SIG-M5 treated with dmso at 0.1 percent for 504 hours (cell line): ENCODE results near the gene OXCT1.
A peak's percentile ranks its signal among the peaks of the same experiment; 100 is the strongest.
"Not testable (repeated sequence)": the region's sequence is repeated elsewhere in the genome, so short reads cannot be mapped to it uniquely, and the experiment has no call there.

Source experiments
- DNase-seq: peaks from one replicate; lab custom pipeline; 2025; ENCODE audit not compliant: unreplicated experiment; lab: John Stamatoyannopoulos, UW

The OXCT1 gene

DNA sequence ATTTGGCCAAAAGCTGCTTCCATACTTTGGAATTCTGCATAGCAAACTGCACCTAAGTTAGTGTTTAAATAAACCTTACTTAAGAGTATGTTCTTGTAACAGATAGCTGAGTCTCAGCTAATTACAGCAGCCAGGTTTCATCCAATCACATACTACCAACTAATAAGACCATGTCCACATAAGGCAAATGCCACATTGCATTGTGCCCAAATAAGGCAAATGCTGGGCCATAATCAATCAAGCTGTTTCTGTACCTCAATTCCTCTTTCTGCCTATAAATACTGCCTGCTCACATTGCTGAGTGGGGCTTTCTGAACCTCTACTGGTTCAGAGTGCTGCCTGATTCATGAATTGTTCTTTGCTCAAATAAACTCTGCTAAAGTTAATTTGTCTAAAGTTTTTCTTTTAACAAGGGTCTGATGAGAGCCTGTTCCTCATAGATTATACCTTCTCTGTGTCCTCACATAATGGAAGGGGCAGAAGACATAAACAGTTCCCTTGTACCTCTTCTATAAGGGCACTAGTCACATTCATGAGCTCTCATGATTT, 4.4 kb upstream of the OXCT1 start:
- no peak for DNase-seq

DNA sequence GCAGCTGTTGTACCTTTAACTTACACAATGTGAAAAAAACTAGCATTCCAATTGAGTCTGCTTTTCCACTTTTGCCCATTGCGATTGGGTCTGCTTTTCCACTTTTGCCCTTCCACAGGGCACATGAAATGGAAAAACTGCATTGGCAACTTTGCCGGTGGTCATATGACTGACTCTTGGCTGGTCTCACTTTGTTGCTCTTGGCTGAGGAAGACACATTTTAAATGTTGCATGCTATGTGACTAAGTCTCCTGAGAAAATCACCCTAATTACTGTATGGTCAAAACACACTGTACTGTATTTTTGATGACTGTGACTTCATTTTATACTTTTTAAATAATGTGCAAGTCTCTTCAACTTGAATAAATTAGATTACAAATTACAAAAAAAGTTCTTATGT, 1.6 kb upstream of the OXCT1 start:
- no peak for DNase-seq

DNA sequence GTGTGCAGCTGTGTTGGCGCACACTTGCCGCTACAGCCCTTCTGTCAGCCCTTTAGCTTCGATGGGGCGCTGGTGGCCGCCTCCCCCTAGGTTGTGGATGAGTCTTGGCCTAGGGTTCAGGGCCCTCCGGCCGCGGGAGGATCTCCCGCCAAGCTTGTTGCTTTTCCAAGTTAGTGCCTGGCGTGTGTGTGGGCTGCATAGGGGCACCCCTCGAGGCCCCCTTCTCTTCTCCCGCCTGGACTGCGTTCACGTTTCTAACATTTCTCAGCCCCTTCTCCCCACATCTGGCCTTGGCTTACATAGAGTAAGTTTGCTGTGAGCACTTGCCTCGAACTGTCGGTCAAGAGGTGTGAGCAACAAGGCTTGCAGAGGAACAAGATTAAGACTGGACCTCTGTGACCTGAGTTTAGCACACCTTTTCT, 413 bp upstream of the OXCT1 start:
- no peak for DNase-seq

DNA sequence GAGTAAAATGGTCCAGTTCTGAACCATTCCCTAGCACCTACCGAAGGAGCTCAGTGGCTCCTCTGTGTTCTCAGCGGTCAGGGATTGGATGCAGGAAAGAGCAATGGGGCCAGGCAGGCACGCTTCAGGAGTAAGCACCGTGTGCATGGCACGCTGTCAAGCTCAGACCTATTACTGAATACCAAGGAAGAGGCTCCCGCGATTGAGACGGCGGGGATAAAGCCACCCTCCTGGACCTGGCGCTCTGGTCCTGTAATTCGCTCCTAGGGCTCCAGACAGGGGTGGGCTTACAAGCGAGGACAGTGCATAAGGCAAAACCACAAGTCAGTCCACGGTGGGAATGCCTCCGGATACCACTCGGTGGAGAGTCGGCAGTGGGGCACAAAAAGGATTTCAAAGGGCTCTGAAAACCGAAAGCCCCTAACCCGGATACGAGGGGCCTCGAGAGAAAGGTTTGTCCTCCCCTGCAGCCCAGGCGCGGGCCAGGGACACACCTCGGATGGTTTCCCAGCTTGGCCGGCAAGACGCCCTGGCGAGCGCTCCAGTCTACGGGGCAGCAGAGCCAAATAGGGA, 988 bp downstream of the OXCT1 start:
- peak; percentile 22 for DNase-seq

DNA sequence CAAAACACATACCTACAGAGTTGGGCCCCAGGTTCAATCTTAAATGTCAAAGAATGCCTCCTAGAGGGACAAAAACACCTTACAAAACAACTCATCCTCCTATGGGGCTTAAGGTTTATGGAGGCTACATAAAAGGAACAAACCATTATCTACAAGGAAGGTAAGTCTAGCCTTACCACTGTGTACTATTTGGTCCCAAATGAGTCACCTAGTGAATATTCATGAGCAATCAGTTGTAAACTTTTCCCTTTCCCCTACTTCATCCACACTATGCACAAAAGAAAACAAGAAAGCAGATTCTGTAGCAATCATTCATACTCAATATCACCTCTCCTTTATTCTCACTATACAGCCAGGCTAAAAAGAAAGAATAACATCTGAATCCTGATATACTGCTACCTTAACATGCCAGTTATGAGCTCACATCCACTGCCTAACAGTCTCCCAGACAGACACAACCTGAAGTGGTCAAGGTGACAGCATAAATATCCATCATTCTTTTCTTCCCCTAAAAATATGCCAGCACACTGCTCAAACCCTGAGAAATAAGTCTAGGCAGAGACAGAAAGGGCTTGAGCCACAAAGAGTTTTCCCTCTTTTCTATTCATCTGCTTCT, 6.2 kb downstream of the OXCT1 start:
- no peak for DNase-seq

DNA sequence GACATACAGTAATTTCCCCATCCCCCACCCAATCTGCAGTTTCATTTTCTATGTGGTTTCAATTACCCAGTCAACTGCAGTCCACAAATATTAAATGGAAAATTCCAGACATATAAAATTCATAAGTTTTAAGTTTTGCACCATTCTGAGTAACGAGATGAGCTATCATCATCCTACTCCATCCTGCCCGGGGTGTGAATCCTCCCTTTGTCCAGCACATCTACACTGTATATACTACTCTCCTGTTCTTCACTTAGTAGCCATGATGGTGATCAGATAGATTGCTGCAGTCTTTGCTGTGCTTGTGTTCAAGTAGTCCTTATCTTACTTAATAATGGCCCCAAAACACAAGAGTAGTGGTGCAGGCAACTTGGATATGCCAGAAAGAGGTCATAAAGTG, 11.3 kb downstream of the OXCT1 start:
- DNase-seq = no peak

DNA sequence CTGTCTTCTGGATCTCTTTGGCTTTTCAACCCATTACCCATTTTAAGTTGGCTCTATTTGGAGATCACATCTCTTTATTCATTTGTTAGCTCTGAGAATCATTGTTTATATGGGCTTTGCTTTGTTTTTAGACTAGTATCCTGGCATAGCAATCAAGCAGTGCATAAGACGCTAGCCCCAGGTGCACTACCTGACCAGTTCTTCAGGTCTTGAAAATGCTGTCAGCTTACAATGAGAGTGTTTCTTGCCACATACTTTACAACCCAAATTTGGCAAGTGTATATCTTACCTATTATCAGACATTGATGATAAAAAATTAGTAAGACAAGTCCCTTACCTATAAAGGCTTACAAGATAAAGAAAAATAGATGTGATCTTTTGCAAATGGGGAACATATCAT, 12.2 kb downstream of the OXCT1 start:
- DNase-seq = no peak

DNA sequence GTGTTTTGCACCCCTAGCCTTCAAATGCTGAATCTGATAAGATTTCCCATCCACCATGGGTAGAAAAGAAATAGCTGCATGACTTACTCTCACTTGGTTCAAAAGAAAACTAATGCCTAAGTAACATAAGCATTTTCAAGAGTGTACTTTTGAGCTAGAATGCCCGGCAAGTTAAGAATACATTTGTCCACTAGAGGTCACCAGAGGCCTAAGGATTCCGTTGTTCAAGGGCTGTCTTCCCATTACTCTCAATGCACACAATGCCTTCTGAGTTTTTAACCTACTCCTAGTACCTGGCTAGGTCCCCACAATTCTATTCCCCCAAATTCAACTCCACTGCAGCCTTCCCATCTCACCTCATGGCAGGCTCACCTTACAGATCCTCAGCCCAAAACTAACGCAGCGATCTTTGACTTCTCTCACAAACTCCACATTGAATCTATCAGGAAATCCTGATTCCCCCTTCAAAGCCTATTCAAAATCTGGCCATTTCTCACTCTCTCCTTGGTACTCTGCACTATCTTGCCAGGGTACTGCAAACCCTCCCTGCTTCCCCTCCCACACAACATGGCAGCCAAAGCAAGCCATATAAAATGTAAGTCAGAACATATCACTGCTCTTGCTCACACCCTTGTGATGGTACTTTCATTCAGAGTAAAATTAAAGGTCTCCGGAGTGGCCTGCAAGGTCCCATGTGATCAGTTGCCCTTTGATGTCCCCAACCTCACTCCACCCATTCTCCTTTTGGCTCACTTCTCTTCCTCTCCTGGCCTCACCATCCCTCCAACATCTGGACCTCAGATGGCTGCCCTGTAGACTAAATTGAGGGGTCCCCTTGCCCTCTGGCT, 13.4 kb downstream of the OXCT1 start:
- peak; percentile 73 for DNase-seq

DNA sequence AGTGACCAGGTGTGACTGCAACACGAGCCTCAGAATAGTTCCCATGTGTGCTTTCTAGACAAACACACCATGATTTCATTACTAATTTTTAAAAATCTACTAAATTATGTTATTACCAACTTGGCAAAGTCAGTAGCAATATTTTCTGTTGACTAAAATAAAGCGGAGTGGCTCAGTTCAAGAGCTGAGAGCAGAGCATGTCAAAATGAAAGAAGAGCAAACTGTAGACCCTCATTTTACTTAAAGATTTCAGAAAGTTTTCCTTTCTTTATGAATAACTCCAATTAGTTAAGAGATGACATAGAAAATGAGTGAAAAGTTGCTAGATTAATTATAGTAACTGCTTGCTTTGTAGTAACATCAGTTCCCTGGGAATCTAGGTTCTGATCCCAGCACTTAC, 17.9 kb downstream of the OXCT1 start:
- no peak for DNase-seq

DNA sequence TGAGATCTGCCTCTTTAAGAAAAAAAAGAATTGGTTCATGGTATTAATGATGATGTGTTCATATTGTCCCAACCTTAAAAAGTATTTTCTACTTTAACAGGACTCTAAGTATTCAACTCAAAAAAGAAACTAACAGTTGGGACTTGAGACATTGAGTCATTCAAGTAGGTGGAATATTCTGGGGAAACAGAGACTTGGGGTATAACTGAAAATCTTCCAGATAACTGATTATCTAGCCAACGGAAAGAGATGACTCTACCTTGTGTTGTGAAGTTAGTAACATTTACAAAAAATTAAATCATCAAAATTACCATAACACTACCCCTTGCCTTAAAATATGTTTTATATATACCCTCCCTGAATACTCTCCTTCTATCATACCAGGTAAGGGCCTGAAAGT, 19.1 kb downstream of the OXCT1 start:
- DNase-seq = no peak

DNA sequence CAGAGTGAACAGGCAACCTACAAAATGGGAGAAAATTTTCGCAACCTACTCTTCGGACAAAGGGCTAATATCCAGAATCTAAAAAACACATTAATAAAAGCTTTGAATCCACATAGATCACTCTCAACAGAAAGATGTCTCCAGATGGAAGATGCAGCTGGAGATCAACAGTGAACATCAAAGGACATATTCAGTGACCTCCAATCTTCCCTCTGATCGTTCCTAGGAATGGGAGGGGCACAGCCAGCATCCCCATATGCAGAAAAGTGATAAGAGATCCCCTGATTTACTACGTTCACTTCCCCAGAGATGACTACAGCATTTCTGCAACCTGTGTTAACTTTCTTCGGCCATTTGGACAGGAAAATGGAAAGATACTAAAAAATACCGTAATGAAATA, 21.2 kb downstream of the OXCT1 start:
- DNase-seq = no peak

DNA sequence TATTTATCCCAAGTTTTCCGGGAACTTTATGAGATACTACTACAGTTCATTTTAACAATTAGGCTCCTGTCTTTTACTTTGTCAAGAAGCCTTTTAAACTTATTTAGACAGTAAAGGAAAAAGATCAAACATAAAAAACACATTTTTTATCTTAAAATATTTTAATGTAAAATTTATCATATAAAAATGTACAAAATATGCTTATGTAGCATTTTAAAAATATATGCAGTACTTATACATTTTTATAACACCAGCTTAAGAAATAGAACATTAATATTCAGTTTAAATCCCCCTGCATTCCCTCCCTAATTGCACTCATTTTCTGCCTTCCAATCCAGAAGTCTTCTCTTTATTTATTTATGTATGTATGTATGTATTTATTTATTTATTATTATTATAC, 24.5 kb downstream of the OXCT1 start:
- DNase-seq = not testable (repeated sequence)

DNA sequence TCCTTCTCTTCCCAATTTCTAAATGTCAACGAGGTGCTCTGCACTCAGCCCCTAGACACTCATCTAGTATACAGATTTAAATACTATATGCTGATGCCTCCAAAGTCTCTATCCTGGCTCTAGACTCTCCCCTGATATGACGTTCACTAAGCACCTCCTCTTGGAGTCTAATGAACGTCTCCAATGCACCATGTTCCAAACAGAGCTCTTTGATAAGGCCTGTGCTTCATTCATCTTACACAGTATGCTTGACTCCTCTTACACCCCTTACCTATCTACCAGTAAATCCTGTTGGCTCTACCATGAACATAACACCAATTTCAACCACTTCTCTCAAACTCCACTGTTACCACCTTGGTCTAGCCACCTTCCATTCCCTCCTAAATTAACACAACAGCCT, 25.7 kb downstream of the OXCT1 start:
- no peak for DNase-seq

DNA sequence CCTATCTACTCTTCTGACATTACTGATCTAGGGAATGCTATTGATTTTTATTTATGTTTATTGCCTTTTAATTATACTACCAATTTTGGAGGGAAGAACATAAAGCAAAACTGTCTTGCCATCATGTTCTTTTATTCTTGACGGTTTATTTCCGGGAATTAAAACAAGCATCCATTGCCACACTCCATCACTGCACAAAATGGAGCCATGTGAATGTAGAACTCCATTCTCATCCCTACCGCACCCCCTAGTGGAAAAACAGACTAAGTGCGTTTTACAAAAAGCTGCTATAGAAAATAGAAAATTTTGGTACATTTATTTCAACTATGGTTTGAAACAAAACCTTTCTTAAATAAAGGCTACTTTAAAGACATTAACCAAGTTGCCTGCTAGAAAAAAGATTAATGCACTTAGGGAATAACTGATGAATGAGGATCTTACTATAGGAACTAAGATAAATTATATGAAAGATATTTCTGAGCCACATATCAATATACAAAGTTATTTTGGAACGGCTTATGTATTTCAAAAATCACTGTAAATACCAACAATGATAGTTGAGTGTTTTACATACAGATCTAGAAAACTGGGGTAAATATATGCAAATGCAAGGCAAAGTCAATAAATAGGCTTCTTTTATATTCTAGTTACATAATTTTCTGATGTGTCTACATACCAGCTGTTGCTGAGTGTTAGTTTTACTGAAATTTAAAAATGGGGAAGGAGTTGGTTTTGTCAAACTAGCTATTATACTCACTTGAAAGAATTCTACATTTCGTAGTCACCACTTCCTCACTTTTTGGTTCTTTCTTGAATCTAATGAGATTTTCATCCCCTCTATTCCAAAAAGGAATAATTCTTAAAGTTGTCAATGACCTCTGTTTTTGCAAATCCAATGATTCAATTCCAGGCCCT, 26.5 kb downstream of the OXCT1 start:
- DNase-seq = peak; percentile 37

DNA sequence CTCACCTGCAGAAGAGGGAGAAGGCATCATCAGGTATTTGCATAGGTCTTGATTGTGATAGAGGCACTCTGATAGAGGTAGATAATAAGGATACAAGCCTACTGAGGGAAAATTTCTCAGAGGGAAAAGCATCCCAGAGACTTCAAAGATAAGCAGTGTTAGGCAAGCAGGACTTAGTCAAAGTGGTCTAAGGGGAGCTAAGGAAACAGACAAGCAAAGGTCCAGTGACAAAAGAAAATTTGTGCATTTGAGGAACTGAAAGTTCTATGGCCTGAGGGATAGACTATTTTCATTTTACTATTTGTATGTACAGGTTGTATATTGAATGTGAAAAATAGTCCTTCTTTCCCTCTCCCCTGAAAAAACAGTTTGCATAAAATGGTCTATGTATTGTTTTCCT, 27.4 kb downstream of the OXCT1 start:
- peak; percentile 41 for DNase-seq

DNA sequence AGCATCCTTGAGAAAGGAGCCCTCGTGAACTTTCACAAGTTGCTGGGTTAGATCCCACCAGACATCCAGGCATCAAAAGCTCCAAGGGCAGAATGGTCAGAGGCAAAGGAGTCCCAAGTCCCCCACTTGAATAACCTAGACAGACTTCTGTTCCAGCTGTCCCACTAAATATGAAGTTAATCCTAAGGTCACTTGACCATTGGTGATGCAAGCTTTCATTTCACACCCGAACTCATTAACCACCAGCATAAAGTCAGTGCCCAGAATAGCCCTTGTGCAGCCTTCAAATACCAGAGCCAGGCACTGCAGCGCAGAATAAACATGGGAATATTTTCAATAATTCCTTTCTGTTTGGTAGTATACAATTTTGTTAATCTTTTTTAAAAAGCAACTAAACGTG, 28.9 kb downstream of the OXCT1 start:
- no peak for DNase-seq

DNA sequence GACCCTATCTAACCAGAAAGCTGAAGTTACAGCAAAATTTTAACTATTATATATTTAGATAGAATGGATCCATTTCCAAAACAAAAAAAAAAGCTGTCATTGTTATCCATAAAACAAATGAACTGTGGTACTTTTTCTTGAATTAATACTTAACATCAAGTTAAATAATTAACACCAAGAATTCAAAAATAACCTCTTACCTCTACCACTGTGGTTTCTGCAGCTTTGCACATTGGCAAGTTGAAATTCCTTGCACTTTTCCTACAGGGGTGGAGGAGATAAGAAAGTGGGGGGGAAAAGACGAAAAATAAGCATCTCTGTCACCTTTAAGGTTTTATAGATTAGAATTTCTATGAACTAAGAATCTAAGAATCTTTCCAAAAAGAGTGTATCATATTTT, 30.0 kb downstream of the OXCT1 start:
- no peak for DNase-seq

DNA sequence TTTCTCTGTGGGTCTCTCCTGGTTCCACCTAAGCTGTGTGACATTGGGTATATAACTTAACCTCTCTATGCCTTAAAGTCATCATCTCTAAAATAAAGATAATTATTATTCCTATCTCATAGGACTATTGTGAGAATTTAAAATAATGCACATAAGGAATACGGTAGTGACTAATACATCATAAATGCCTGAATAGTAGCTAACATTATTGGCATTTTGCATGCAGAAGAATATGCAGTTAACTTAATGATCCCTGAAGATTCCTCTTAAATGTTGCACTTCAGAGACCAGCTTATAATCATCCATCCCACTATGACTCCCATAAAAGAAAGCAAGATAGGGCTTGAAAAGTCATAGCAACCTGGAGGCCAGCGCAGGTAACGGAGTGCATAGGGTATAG, 32.4 kb downstream of the OXCT1 start:
- DNase-seq = no peak

DNA sequence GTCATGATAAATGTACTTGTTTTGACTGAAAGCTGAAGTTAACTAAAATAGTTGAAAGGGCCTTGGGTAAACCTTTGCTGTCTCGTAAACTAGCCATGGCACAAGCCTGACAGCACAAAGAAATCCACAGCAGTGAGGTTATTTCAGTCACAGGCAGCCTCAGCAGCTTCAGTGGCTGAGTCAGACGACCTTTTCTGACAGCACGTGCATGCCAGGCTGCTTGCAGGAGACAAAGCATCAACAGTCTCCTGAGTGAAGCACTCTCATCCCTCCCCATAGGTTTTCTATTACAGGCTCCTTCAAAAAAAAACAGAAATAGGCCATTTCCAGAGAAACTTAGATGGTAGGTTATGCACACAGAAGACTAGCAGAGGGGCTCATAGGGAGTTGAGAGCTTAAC, 34.6 kb downstream of the OXCT1 start:
- peak; percentile 10 for DNase-seq

DNA sequence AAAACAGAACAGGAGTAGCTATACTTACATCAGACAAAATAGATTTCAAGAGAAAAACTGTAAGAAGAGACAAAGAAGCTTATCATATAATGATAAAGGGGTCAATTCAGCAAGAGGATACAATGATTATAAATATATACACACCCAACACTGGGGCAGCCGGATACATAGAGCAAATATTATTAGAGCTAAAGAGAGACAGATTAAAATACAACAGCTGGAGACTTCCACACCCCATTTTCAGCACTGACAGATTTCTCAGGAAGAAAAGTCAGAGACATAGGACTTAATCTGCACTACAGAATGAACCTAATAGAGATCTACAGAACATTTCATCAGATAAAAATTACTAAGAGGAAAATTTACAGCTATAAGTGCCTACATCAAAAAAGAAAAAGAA, 35.7 kb downstream of the OXCT1 start:
- no peak for DNase-seq

DNA sequence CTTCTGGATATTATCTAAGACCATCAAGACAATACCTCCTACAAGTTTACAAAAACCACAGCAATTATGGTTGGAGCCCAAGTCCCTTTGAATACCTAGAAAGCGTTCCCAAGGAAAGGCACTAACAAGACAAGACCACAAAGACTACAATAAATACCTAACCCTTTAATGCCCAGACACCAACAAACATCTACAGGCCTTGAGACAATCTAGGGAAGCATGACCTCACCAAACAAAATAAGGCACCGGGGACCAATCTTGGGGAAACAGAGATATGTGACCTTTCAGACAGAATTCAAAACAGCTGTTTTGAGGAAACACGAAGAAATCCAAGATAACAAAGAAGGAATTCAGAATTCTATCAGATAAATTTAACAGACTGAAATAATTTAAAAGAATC, 37.8 kb downstream of the OXCT1 start:
- no peak for DNase-seq
